HK-2 (cell line): Measurements from ENCODE around the gene SH3BGRL2.
"Not testable (repeated sequence)": the region's sequence is repeated elsewhere in the genome, so short reads cannot be mapped to it uniquely, and the experiment has no call there.

Experiments
- DNase-seq: peaks from one replicate; pipeline ENCODE4 v3.0.0-alpha.2; 2018; ENCODE audit not compliant: unreplicated experiment

Gene SH3BGRL2

GRCh38 chr6:79745282-79745681 is 114.2 kb downstream of the SH3BGRL2 start:
- DNase-seq: not testable (repeated sequence)

GRCh38 chr6:79746325-79746724 is 115.2 kb downstream of the SH3BGRL2 start:
- DNase-seq: not testable (repeated sequence)

GRCh38 chr6:79750806-79751205 is 119.7 kb downstream of the SH3BGRL2 start:
- no peak for DNase-seq
